ENCODE measurements around the gene PHACTR3. TPM values are rescaled to one million over a fixed set of nuclear protein-coding genes. Genes with fewer than 3 reads are reported as not detected.
A peak's percentile ranks its signal among the peaks of the same experiment; 100 is the strongest.

PHACTR3 gene
- total RNA-seq, 2 experiments from 2014 or later = not detected

DNA sequence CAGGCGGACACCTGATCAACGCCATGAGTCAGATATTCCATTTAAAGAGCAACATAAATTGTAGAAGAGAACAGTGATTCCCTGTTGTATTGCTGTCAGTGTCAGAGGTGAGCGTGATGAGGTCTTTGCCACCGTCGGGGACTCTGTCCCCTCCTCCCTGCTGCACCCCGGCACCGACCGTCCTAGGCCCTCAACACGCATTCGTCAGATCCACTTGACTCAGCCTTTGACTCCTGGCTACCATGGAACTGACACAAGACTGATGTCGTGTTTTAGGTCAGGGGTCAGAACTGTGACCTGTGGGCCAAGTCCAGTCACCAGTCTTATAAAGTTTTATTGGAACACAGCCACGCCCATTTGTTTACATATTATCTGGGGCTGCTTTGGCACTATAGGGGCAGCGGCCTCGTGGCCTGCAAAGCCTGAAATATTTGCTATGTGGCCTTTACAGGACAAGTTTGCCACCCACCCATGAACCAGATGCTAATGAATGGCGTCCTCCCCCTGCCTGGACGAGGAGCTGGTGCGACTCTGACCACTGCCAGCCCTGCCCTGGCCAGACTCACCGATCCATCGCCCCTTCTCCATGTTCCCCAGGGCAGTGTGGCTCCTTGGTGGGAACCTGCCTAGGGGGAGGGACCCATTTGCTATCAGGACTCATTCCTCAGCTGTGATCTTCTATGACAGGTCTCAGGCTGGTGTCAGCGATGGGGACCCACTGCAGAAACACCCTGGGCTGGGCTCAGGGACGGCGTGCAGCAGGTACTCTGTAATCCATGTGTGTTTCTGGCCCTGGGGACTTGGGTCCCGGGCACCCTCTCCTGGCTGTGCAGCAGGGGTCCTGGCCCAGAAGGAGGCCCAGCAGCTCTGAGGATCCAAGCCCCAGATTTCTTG lies 37.5 kb upstream of the PHACTR3 start:
- CTCF ChIA-PET = no interaction called here
- Mint-ChIP-seq H3K27ac (no peak overlapping the region), H3K4me3 (no peak overlapping the region), H3K9me3 (no peaks in the 10 kb centered on the region), H3K36me3 (no peaks in the 10 kb centered on the region), H3K4me1 (ENCODE audit: low read depth) (no peaks in the 10 kb centered on the region), H3K27me3 (peaks cover 10% of the 10 kb centered on the region)
- POLR2A ChIA-PET = no interaction called here
- intact Hi-C loops (cut with micrococcal nuclease) = no loop called here
- DNase-seq = no peak

- intact Hi-C loops (cut with micrococcal nuclease) = no loop called here
These were observed 36.5 kb upstream of the PHACTR3 start for GRCh38 chr20:59567585-59568508.

DNA sequence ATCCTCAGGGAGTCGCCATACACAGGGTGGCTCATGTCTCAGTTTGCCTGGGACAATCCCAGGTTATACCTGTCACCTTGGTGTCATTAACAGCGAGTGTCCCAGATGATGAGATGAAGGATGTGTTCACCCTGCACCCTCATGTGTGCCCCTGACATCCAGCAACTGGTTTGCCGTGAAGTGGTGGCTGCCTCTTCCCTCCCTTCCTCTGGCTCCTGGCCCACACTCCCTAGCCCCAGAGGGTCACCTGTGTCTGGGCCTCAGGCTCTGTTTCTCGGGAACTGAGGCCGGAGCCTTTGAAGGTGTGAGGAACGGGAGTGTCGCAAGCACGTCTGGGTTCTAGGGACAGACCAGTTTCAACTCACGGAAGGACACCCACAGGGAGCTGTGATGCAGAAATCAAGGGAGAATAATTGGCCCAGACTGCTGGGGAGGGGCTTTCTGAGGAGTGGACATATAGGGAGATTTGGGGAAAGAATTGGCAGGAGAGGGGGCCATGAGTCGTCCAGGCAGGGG lies 35.8 kb upstream of the PHACTR3 start:
- ChIA-PET CTCF (no interaction called here), POLR2A (no interaction called here)
- Mint-ChIP-seq H3K27ac (no peak overlapping the region), H3K36me3 (no peaks in the 10 kb centered on the region), H3K27me3 (peaks cover 10% of the 10 kb centered on the region), H3K4me1 (ENCODE audit: low read depth) (no peaks in the 10 kb centered on the region), H3K4me3 (no peak overlapping the region), H3K9me3 (no peaks in the 10 kb centered on the region)
- intact Hi-C loops (cut with micrococcal nuclease) = no loop called here
- no peak for DNase-seq

More at GRCh38 chr20:59567585-59568508, 36.5 kb upstream of the PHACTR3 start:
- H3K27ac Mint-ChIP-seq = no peak overlapping the region
- no peaks in the 10 kb centered on the region for H3K4me1 Mint-ChIP-seq (ENCODE audit: low read depth)
- ChIA-PET CTCF (interaction anchor here (0.6 kb wide), 1 partner anchor 223 kb away, joined by 3 read pairs; no protein-coding TSS in a partner anchor), POLR2A (no interaction called here)
- no peaks in the 10 kb centered on the region for H3K9me3 Mint-ChIP-seq
- no peak for DNase-seq
- H3K36me3 Mint-ChIP-seq = no peaks in the 10 kb centered on the region
- no peak overlapping the region for H3K4me3 Mint-ChIP-seq
- H3K27me3 Mint-ChIP-seq = peaks cover 10% of the 10 kb centered on the region

DNA sequence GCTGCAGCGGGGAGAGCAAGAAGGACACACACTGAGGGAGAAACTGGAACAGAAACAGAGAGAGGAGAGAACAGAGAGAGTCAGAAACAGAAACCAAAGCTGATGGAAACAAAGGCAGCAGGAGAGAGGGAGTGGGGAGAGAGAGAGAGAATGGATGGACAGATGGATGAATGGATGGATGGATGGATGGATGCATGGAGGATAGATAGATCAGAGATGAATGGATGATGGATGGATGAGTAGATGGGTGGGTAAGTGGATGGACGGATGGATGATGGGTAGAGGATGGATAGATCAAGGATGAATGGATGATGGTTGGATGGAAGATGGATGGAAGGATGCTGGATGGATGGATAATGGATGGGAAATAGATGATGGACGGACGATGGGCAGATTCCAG lies 35.0 kb upstream of the PHACTR3 start:
- Mint-ChIP-seq H3K27ac (no peak overlapping the region), H3K4me1 (ENCODE audit: low read depth) (no peaks in the 10 kb centered on the region), H3K27me3 (peaks cover 10% of the 10 kb centered on the region), H3K9me3 (no peaks in the 10 kb centered on the region), H3K36me3 (no peaks in the 10 kb centered on the region), H3K4me3 (no peak overlapping the region)
- no peak for DNase-seq
- intact Hi-C loops (cut with micrococcal nuclease) = no loop called here
- CTCF ChIA-PET = no interaction called here
- POLR2A ChIA-PET = no interaction called here

DNA sequence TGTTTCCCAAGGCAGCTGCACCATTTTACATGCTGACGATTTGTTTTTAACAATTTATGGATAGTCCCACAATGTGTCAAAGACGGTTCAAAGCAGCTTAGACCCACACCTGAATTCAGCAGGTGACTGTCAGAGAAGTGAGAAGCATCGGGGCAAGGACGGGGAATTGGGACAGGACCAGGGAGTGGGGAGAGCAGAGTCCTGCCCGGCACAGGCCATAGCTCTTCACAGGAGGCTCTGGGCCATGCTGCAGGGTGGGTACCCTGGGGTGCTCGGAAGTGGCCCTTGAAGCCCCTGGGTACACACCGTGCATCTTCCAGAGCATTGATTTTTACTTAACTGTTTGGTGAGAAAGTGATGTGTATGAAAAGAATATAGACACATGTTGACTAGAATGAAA lies 33.2 kb upstream of the PHACTR3 start:
- POLR2A ChIA-PET = no interaction called here
- no peak for DNase-seq
- intact Hi-C loops (cut with micrococcal nuclease) = no loop called here
- CTCF ChIA-PET = interaction anchor here (0.6 to 4.2 kb wide), 14 partner anchors 8 to 1304 kb away, joined by 3 to 35 read pairs (median 4); no protein-coding TSS in a partner anchor
- Mint-ChIP-seq H3K4me1 (ENCODE audit: low read depth) (no peaks in the 10 kb centered on the region), H3K27ac (no peak overlapping the region), H3K4me3 (no peak overlapping the region), H3K9me3 (no peaks in the 10 kb centered on the region), H3K36me3 (no peaks in the 10 kb centered on the region), H3K27me3 (peaks cover 19% of the 10 kb centered on the region)

- no peaks in the 10 kb centered on the region for H3K9me3 Mint-ChIP-seq
- no peaks in the 10 kb centered on the region for H3K36me3 Mint-ChIP-seq
- no peaks in the 10 kb centered on the region for H3K4me1 Mint-ChIP-seq (ENCODE audit: low read depth)
- POLR2A ChIA-PET = no interaction called here
- H3K27ac Mint-ChIP-seq = no peak overlapping the region
- DNase-seq = peak; percentile 66
- CTCF ChIA-PET = interaction anchor here (0.6 to 4.2 kb wide), 13 partner anchors 8 to 1304 kb away, joined by 3 to 35 read pairs (median 4); no protein-coding TSS in a partner anchor
- peaks cover 24% of the 10 kb centered on the region for H3K27me3 Mint-ChIP-seq
- peak overlapping the region; percentile 11 for H3K4me3 Mint-ChIP-seq
- intact Hi-C loops (cut with micrococcal nuclease) = no loop called here
These were observed 32.6 kb upstream of the PHACTR3 start for GRCh38 chr20:59571551-59572314.

DNA sequence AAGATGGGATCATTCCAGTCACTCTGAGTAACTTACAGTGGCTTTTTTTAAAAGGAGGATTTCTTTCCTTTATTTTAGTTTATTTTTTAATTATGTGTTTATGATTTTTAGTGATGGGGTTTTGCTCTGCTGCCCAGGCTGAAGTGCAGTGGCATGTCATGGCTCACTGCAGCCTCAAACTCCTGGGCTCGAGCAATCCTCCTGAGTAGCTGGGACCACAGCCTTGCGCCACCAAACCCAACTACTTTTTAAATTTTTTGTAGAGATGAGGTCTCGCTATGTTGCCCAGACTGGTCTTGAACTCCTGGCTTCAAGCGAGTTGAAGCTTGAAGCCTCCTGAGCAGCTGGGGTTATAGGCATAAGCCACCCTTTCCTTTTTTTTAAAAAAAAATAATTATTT lies 31.8 kb upstream of the PHACTR3 start:
- H3K27me3 Mint-ChIP-seq = peaks cover 26% of the 10 kb centered on the region
- no peaks in the 10 kb centered on the region for H3K4me1 Mint-ChIP-seq (ENCODE audit: low read depth)
- H3K27ac Mint-ChIP-seq = no peak overlapping the region
- no peak for DNase-seq
- POLR2A ChIA-PET = no interaction called here
- H3K4me3 Mint-ChIP-seq = no peak overlapping the region
- no peaks in the 10 kb centered on the region for H3K36me3 Mint-ChIP-seq
- CTCF ChIA-PET = interaction anchor here (1.0 to 4.2 kb wide), 3 partner anchors 9 to 36 kb away, joined by 3 to 35 read pairs (median 3); no protein-coding TSS in a partner anchor
- no peaks in the 10 kb centered on the region for H3K9me3 Mint-ChIP-seq
- intact Hi-C loops (cut with micrococcal nuclease) = no loop called here

- Mint-ChIP-seq H3K27ac (no peak overlapping the region), H3K9me3 (no peaks in the 10 kb centered on the region), H3K36me3 (no peaks in the 10 kb centered on the region), H3K27me3 (peaks cover 33% of the 10 kb centered on the region), H3K4me1 (ENCODE audit: low read depth) (no peaks in the 10 kb centered on the region), H3K4me3 (no peak overlapping the region)
- POLR2A ChIA-PET = no interaction called here
- intact Hi-C loops (cut with micrococcal nuclease) = no loop called here
- no peak for DNase-seq
- CTCF ChIA-PET = interaction anchor here (0.5 to 4.2 kb wide), 3 partner anchors 10 to 580 kb away, joined by 3 to 35 read pairs (median 3); no protein-coding TSS in a partner anchor
These were observed 30.5 kb upstream of the PHACTR3 start for GRCh38 chr20:59573837-59574236.

DNA sequence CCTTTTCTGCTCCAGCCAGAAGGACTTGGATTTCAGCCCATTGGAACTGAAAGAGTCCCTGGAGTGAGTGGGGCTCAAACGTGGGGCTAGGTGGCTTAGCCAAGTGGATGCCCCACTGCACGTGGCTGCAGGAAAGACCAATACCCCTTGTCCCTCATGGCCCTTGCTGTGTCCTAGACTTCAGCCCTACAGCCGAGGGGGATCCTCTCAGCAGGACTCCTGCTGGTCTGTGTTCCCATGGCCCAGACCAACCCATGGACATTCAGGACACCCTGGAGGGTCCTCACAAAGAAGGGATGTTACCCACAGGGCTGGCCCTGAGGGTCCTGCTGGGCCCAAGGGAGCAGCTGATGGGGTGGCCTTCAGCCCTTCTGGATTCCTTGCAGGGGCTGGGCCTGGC lies 30.0 kb upstream of the PHACTR3 start:
- H3K27me3 Mint-ChIP-seq = peaks cover 34% of the 10 kb centered on the region
- H3K4me1 Mint-ChIP-seq (ENCODE audit: low read depth) = no peaks in the 10 kb centered on the region
- DNase-seq = no peak
- ChIA-PET CTCF (interaction anchor here (4.2 kb wide), 1 partner anchor 14 kb away, joined by 35 read pairs; no protein-coding TSS in a partner anchor), POLR2A (no interaction called here)
- intact Hi-C loops (cut with micrococcal nuclease) = no loop called here
- H3K9me3 Mint-ChIP-seq = no peaks in the 10 kb centered on the region
- no peak overlapping the region for H3K4me3 Mint-ChIP-seq
- H3K36me3 Mint-ChIP-seq = no peaks in the 10 kb centered on the region
- H3K27ac Mint-ChIP-seq = no peak overlapping the region

DNA sequence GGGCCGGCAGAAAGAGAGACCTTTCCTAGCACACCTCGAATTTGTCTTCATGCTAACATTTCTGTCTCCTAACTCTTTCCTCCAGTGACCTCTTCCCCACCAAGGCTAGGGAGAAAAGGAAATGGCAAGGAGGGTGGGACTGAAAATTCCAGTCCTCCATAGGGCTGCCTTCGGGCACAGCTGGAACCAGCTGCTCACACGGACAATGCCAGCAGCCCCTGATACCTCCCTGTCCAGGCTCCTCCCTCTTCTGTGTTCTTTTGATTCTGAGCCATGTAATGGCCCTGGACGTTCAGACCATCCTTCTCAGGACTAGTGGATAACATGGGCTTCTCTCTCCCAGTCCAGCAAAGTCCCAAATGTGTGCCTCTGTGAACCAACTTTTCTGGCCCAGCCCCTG lies 29.1 kb upstream of the PHACTR3 start:
- Mint-ChIP-seq H3K4me1 (ENCODE audit: low read depth) (no peaks in the 10 kb centered on the region), H3K36me3 (no peaks in the 10 kb centered on the region), H3K9me3 (no peaks in the 10 kb centered on the region), H3K4me3 (no peak overlapping the region), H3K27me3 (peaks cover 38% of the 10 kb centered on the region), H3K27ac (no peak overlapping the region)
- CTCF ChIA-PET = no interaction called here
- no peak for DNase-seq
- intact Hi-C loops (cut with micrococcal nuclease) = no loop called here
- POLR2A ChIA-PET = no interaction called here

DNA sequence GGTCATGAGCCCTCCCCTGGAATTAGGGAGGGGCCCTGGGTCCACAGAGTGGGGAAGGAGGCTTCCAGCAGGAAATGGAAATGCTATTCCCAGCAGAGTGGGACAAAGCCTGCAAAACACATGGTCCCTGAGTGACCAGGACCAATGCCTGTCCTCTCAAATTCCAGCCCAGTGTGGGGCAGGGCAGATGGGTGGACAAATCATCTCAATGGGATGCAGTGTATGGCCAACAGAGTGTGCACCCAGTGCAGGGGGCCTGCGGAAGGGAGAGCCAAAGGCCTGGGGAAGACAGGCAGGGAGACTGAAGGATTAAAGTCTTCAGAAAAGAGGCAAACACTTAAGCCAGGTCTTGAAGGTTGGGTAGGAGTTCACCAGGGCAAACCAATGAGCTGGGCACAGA lies 28.7 kb upstream of the PHACTR3 start:
- no peaks in the 10 kb centered on the region for H3K36me3 Mint-ChIP-seq
- no peak overlapping the region for H3K4me3 Mint-ChIP-seq
- intact Hi-C loops (cut with micrococcal nuclease) = no loop called here
- CTCF ChIA-PET = no interaction called here
- no peak overlapping the region for H3K27ac Mint-ChIP-seq
- no peak for DNase-seq
- POLR2A ChIA-PET = no interaction called here
- no peaks in the 10 kb centered on the region for H3K4me1 Mint-ChIP-seq (ENCODE audit: low read depth)
- no peaks in the 10 kb centered on the region for H3K9me3 Mint-ChIP-seq
- H3K27me3 Mint-ChIP-seq = peaks cover 38% of the 10 kb centered on the region
